VCaP (cell line): ENCODE data around the gene DCXR.
A peak's percentile ranks its signal among the peaks of the same experiment; 100 is the strongest.

Source experiments
- H3K27ac ChIP-seq: fragments of 450-650 bp; 2 replicates; pipeline ENCODE4 v1.5.1; 2017
- CTCF ChIP-seq: fragments of 450-650 bp; conservative IDR thresholded peaks from 2 replicates; pipeline ENCODE4 v1.5.1; 2017; ENCODE audit warnings: mild to moderate bottlenecking, moderate library complexity

The DCXR gene

GRCh38 chr17:82061047-82061925, 23.8 kb upstream of the DCXR start:
- no peak for TF ChIP-seq CTCF
- H3K27ac ChIP-seq: peak overlapping the region; percentile 95

GRCh38 chr17:82060614-82061013, 23.1 kb upstream of the DCXR start:
- TF ChIP-seq CTCF: no peak
- H3K27ac ChIP-seq: peak overlapping the region; percentile 95

- H3K27ac ChIP-seq: peak overlapping the region; percentile 95
- no peak for TF ChIP-seq CTCF
Observed at GRCh38 chr17:82060001-82060380, 22.5 kb upstream of the DCXR start.

- no peak for TF ChIP-seq CTCF
- peak overlapping the region; percentile 95 for H3K27ac ChIP-seq
Observed at GRCh38 chr17:82059272-82060000, 21.9 kb upstream of the DCXR start.

GRCh38 chr17:82058855-82059249, 21.4 kb upstream of the DCXR start:
- TF ChIP-seq CTCF: no peak
- H3K27ac ChIP-seq: peak overlapping the region; percentile 95

GRCh38 chr17:82058230-82058854, 20.8 kb upstream of the DCXR start:
- peak overlapping the region; percentile 95 for H3K27ac ChIP-seq
- TF ChIP-seq CTCF: no peak
